Fibroblast of skin of abdomen (primary cell): ENCODE measurements around the gene ERBB4.
"Not testable (repeated sequence)": the region's sequence is repeated elsewhere in the genome, so short reads cannot be mapped to it uniquely, and the experiment has no call there.

Experiments
- DNase-seq: peaks from one replicate; pipeline ENCODE4 v3.0.0-alpha.2; 2013

ERBB4 gene

GRCh38 chr2:212194396-212194795, 344.2 kb downstream of the ERBB4 start:
- DNase-seq, result no peak

- DNase-seq, result no peak
Measured at GRCh38 chr2:212193803-212194202, 344.8 kb downstream of the ERBB4 start.

GRCh38 chr2:212193056-212193455, 345.5 kb downstream of the ERBB4 start:
- DNase-seq, result no peak

- DNase-seq, result not testable (repeated sequence)
Measured at GRCh38 chr2:212191438-212191837, 347.2 kb downstream of the ERBB4 start.

DNA sequence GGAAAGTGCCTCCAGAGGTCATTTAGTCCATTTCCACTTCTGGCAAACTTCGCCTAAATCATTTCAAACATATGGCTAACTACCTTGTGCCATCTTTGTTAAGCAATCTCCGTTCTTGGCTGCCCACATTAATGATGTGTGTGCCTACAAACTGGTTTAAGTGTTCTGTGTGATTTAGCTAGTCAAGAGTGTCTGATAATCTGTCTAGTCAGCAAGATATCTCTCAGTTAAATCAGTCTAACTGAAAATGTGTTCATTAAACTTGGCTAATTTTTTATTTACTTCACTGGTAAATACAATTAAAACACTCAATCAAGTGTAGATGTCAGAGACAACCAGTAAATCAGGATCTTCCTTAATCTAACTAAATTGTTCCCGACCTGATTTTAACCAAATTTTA, 352.4 kb downstream of the ERBB4 start:
- no peak for DNase-seq

DNA sequence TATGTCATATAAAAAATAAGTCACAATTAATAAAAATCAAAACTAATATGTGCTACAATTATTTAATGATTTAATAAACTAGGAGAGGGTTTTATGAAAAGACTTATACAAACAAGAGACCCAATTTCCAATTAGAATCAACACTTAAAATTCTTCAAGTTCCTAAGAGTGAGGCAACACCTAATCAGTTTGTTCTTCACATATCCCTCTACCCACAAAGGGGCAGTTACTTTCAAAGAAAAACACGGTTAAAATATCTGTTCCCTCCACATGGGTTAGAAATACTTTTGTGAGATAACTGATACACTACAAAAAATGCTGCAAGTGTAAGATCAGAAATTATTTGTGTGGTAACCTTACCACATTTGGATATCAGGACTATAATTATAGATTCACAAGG, 357.0 kb downstream of the ERBB4 start:
- no peak for DNase-seq

- DNase-seq, result no peak
Measured at GRCh38 chr2:212180408-212181083, 358.1 kb downstream of the ERBB4 start.

DNA sequence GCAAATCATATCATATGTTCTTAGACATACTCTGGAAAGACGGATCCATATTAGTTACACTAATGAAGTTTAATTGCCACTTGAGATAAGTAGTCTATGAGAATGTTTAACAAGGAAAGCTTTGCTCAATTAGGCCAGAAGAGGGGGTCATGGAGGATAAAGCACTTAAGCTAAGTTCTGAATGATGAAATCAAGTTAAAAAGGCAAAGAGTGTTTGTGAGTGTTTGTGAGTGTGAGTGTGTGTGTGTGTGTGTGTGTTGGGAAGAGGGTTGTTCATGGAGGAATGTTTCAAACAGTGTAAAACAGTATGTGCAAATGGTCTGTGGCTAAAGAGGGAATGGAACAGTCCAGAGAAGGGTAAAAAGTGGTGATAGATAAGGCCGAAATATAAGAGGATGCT, 360.9 kb downstream of the ERBB4 start:
- peak; percentile 6 for DNase-seq

DNA sequence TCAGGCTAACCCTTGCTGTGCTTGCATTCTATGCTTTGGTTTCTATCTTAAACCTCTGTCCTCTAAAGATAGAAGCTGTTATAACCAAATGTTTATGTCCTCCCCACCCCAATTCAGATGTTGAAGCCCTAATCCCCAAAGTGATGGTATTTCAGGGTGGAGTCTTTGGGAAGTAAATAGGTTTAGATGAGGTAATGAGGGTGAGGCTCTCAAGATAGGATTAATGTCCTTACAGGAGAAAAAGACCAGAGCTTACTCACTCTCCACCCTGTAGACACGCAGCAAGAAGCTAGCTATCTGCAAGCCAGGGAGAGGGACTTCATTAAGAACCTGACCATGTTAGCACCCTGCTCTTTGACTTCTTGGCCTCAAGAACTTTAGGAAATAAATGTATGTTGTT, 362.5 kb downstream of the ERBB4 start:
- no peak for DNase-seq

DNA sequence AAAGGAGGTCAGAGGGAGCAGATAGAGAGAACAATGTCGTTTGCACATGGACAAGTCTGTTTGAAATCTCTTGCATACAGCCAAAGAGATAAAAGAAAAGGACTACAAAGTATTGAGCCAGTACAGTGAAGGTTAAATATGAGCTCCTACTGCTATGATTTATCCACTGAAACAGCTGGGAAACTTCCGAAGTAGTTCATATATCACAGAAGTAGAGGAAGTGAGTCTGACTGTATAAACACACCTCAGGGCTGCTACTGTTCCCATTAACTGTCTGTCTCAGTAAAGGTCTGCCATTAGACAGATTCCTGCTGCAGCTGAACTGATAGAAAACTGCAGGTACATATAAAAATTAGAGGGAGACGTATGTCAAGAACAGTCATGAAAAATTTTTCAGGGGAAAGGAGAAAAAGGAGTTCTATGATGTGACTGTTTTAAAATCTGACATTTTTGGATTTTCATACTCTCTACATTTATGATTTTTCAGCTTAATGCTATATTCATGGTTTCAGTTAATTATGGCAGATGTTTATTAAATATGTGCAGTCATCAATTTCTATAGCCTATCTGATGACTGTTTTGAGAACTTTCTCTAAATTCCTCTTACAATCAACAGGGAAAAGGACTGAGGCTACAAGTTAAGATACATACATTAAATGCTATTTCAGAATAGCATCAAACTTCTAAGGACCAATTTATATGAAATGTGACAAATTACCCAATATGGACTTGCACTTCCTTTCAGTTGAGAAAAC, 364.7 kb downstream of the ERBB4 start:
- DNase-seq, result peak; percentile 2

DNA sequence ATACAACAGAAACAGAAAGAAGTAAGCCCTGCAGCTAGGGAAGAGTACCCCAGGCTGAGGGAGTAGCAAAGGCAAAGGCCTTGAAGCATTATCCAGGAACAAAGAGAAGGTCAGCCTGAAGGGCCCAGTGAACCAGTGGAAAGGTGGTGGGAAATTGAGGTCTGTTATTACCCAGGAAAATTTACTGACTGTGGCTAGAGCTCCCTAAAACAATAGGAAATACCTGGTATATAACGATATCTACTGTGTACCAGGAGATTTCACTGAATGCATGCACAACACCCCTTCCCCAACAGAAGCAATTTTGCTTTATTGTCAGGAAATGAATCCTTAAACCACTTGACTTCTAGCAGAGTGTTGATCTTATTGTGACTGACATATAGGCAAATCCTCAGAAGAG, 365.3 kb downstream of the ERBB4 start:
- DNase-seq, result no peak

DNA sequence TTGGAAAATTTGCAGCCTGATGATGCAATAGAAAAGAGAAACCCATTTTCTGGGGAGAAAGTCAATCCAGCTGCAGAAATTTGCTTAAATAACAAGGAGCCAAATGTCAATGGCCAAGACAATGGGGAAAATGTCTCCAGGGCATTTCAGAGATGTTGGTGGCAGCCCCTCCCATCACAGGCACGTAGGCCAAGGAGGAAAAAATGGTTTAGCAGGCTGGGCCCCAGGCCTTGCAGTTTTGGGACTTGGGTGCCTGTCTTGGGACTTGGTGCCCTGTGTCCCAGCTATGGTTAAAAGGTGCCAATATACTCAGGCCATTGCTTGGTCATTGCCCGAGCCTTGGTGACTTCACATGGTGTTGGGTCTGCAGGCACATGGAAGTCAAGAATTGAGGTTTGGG, 368.2 kb downstream of the ERBB4 start:
- no peak for DNase-seq

DNA sequence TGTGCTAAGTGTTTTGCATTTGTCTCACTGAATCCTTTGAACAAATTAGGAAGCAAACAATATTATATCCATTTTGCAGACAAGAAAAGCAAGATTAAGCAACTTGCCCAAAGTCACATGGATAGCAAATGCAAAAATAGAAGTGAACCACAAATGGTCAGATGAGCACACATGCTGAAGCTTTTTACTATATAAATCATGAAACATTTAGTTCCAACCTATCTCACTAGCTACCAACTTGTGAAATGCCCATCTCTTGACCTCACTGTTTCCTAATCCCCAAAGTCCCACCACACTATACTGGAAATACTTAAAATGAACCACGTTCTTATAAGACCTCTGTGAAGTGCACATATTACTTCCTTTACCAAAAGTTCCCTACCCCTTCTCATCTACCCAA, 380.5 kb downstream of the ERBB4 start:
- DNase-seq, result no peak

GRCh38 chr2:212157012-212157411, 381.6 kb downstream of the ERBB4 start:
- DNase-seq, result peak; percentile 73

DNA sequence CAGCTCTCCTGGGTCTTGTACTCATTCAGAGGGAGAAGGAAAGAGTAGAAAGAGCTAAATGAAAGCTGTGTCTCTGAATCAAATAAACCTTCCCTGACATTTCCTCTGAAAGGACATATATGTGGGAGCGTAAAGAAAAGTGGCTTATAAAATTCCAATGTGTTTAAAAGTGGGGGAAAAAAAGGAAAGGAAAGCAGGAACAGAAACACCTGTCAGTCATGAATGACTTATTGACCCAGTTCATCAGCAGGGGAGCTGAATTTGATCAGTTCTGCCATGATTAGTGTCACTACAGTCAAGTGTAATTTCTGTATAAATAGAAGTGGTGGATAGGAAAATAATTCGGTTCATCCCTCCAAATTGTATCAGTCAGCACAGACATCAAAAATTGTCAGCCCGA, 382.5 kb downstream of the ERBB4 start:
- no peak for DNase-seq

GRCh38 chr2:212154477-212154878, 384.1 kb downstream of the ERBB4 start:
- DNase-seq, result no peak

DNA sequence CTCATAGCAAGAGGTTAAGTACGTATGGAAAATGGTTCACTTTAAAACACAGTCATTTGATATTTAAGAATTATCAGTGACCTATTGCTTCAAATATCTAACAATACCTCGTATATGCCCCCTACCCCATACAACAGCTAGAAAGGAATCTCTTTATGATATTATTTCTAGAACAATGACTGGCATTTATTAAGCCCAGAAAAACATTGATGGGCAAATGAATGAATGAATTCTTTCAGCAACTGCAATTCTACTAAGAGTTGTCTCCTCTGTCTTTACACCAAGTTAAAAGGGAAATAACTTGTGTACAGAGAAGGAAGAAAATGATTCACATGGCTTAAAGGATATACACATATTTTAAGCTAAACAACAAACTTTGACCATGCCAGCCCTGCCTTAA, 384.7 kb downstream of the ERBB4 start:
- no peak for DNase-seq

DNA sequence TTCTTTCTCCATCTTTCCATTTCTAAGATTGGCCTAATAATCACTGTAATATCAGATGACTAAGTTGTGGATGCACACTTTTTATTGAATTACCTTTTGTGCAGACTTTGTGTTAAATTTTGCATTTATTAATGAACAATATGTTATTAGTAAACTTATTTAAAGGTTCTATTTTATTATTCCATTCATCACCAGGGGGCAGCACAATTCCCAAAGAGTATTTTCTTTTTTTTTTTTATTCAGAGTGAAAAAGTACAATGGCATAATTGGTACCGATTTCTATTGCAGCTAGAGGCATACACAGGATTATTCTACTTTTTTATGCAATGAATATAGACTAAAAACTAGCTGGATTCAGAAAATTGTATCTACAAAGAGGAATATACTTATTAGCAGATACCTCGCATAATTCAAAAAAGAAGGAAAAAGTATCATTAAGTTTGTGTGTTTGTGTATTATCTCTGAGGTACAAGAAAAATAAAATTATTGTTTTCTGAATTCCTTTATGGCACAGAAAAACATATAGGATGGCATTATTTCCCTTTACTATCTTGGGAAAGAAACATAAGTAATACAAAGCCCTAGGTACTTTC, 390.6 kb downstream of the ERBB4 start:
- peak; percentile 7 for DNase-seq

DNA sequence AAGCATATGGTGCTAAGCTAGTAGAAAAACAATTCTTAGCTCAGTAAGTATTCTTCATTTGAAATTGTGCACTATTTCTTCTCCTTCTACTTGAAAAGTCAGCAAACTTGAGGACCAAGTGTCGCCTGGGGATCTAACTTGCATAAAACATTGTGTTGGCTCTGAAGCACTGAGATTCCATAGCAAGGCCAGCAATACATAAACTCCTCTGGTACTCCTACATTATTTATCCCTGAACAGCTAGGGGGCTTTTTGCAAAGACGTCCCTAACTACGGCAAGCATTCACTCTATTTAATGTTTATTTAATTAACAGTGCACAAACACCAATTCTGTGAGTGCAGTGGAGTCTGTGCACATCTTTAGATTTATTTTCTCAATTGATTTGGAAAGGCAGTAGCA, 392.2 kb downstream of the ERBB4 start:
- DNase-seq, result no peak

DNA sequence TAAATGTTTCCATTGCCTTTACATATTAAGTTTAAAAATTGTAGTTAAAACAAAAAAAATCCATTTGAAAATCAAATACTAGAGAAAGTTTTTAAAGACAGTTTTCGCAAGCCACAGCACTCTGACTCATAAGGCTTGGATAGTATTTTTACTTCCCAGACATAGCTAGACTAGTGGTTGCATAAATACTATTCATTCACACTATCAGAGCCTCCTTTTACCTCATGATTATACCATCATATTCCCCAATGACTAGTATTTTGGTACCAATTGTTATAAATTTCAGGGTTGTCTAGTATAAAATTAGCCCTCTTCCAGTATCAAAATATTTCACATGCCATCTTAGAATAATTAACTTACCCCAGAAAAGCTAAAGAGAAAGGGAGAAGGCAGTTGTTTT, 393.5 kb downstream of the ERBB4 start:
- DNase-seq, result peak; percentile 30

- no peak for DNase-seq
Measured at GRCh38 chr2:212142631-212143030, 396.0 kb downstream of the ERBB4 start.

DNA sequence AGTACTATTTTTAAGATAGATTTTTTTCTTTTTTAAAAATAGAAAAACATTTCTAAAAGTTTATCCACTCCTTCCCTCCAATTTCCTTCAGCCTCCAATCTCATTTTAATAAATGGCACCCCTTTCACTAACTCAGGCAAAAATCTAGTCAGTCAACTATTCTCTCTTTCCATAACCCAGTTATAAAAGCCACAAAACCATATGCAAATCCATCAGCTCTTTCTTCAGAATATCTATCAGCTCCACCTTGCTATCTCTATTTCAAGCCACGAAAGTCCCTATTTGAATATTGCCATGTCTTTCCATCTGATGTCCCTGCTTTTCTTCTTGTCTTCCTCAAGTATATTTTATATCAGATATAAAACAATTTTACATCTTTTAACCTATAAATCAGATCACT, 397.1 kb downstream of the ERBB4 start:
- DNase-seq, result no peak

DNA sequence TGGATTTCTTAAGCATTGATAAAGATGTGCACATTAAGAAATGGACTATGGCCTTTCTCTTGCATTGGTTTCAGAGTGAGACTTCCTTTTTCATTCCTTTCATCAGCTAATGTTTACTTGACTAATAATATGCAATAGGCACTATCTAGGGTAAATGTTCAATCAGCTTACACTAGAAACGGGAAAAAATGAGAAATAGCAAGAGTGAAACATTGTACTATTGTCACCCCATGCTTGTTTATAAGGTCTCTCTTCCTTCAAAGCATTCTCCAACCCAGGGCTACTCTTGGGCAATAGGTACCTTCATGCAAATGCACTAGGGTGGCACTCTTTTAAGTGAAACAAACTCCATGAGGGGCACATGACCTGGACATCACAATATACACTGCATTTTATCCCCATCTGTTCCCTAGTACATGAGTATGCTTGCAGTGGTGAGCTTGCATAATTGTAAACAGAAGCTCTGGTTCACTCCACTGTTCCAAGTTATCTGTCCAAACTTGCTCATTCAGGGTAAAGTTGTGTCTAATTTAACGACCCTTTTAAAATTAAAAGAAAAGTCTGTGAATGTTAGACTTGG, 402.3 kb downstream of the ERBB4 start:
- DNase-seq, result no peak

GRCh38 chr2:212135739-212136138, 402.9 kb downstream of the ERBB4 start:
- peak; percentile 1 for DNase-seq
